ENCODE results near the gene INSC. TPM values are rescaled to one million over a fixed set of nuclear protein-coding genes. Genes with fewer than 3 reads are reported as not detected.

Gene INSC
- total and polyA plus RNA-seq, 2 experiments from 2014 or later: 1.1 to 1.2 TPM

DNA sequence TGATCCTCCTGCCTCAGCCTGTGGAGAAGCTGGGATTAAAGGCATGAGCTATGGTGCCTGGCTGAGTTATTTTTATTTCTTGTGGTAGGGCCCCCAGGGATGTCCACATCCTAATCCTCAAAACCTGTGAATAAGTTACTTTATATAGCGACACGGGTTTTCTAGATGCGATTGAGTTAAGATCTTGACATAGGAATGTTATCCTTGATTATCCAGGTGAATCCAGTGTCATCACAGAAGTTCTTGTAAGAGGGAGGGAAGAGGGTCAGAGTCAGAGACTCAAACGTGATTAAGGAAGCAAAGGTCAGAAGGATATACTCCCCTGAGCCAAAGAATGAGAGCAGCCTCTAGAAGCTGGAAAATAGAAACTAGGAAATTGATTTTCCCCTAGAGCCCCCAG, 117.8 kb downstream of the INSC start:
- Histone ChIP-seq H3K79me2 (ENCODE audit: insufficient read depth) (no peaks in the 10 kb centered on the region), H3K4me1 (ENCODE audit: insufficient read depth) (peaks cover 3% of the 10 kb centered on the region; the same call in 1 of the 2 replicates), H3K4me3 (no peak overlapping the region), H4K20me1 (ENCODE audit: insufficient read depth) (no peaks in the 10 kb centered on the region), H3K9me3 (ENCODE audit: low read depth) (no peaks in the 10 kb centered on the region), H3K9ac (no peak overlapping the region), H3K9me2 (ENCODE audit: insufficient read depth) (no peaks in the 10 kb centered on the region), H3K36me3 (ENCODE audit: low read depth) (no peaks in the 10 kb centered on the region), H3K27ac (no peak overlapping the region), H3K4me2 (ENCODE audit: unreplicated experiment) (no peak overlapping the region), H3K27me3 (replicated peaks; ENCODE audit: insufficient read depth) (no peaks in the 10 kb centered on the region), H2AFZ (no peak overlapping the region), H3F3A (ENCODE audit: insufficient read depth) (no peaks in the 10 kb centered on the region)
- TF ChIP-seq EZH2phosphoT487 (IDR thresholded peaks at IDR 0.05; ENCODE audit: insufficient read depth, low read depth) (no peak), EZH2 (IDR thresholded peaks at IDR 0.05; ENCODE audit: insufficient read depth, poor library complexity, severe bottlenecking) (no peak)
- DNase-seq: no peak
- WGBS, 2 experiments (ENCODE audit: low coverage in 1 of 2, low lambda C conversion rate in 2 of 2, missing lambda C conversion rate in 2 of 2): 59% methylated on average over 4 of the region's 4 CpGs
- in situ Hi-C loops (cut with MboI): no loop called here

DNA sequence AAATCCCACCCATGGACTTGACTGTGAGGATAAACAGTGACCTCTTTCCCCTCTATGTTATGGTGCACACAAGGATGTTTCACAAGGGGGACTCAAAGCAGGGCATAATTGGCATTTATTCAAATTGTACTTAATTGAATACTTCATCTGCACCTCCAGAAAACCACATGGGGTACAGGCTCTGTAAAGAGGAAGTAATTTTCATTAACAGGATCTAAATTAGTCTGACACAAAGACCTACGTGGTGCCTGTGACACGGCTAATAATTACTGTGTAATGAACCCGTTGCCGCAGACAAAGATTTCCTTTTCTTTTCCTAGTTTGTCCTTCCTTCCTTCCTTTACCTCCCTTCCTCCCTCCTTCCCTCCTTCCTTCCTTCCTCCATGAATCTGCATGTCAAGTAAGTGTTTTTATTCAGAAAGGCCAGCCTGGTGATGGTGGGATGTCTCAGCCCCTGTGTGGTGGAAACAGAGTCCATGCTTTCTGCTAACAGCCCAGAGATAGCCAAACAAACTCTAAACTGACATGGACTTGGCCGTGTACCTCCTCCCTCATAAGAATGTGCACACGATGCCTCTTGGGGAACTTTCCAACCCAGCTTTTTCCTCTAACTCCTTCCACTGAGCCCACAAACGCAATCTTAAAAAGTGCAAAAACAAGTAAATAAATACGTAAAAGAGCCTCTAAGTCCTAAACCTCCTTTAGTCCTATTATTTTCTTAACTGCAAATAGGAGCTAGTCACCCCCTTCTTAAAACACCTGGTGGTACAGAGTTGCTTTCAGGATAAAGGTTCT, 118.8 kb downstream of the INSC start:
- H3K27me3 ChIP-seq (replicated peaks; ENCODE audit: insufficient read depth): no peaks in the 10 kb centered on the region
- DNase-seq: no peak
- H4K20me1 ChIP-seq (ENCODE audit: insufficient read depth): no peaks in the 10 kb centered on the region
- H3F3A ChIP-seq (ENCODE audit: insufficient read depth): no peaks in the 10 kb centered on the region
- no peak overlapping the region for H3K4me3 ChIP-seq
- H3K4me1 ChIP-seq (ENCODE audit: insufficient read depth): peaks cover 3% of the 10 kb centered on the region; the same call in 1 of the 2 replicates
- no peak overlapping the region for H3K9ac ChIP-seq
- H3K79me2 ChIP-seq (ENCODE audit: insufficient read depth): no peaks in the 10 kb centered on the region
- no peak overlapping the region for H3K27ac ChIP-seq
- no peaks in the 10 kb centered on the region for H3K9me2 ChIP-seq (ENCODE audit: insufficient read depth)
- in situ Hi-C loops (cut with MboI): no loop called here
- no peaks in the 10 kb centered on the region for H3K36me3 ChIP-seq (ENCODE audit: low read depth)
- no peaks in the 10 kb centered on the region for H3K9me3 ChIP-seq (ENCODE audit: low read depth)
- WGBS, 2 experiments (ENCODE audit: low coverage in 1 of 2, low lambda C conversion rate in 2 of 2, missing lambda C conversion rate in 2 of 2): 71 to 73% methylated on average over 8 of the region's 8 CpGs
- H2AFZ ChIP-seq: no peak overlapping the region
- TF ChIP-seq EZH2 (IDR thresholded peaks at IDR 0.05; ENCODE audit: insufficient read depth, poor library complexity, severe bottlenecking): no peak
- TF ChIP-seq EZH2phosphoT487 (IDR thresholded peaks at IDR 0.05; ENCODE audit: insufficient read depth, low read depth): no peak
- H3K4me2 ChIP-seq (ENCODE audit: unreplicated experiment): no peak overlapping the region

DNA sequence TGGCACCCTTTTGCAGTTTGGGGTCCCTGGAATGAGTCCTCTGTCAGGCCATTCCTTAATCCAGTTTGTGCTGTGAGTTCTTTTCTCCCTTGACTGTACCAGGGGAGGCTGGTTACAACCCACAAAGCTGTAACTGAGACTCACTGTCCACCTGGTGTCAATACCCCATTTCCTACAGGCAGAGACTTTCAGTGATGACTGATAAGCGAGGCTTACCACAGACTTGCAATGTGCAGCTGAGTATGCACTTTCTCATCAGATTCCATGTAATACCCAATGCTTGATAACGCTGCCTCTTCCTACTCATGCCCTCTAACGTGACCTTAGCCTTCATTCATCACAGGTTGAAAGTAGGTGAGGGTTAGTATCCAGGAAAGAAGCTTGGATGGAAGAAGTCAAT, 120.1 kb downstream of the INSC start:
- Histone ChIP-seq H3K9me2 (ENCODE audit: insufficient read depth) (no peaks in the 10 kb centered on the region), H3K4me3 (no peak overlapping the region), H2AFZ (no peak overlapping the region), H3F3A (ENCODE audit: insufficient read depth) (no peaks in the 10 kb centered on the region), H3K9me3 (ENCODE audit: low read depth) (no peaks in the 10 kb centered on the region), H3K27ac (no peak overlapping the region), H3K27me3 (replicated peaks; ENCODE audit: insufficient read depth) (no peaks in the 10 kb centered on the region), H4K20me1 (ENCODE audit: insufficient read depth) (no peaks in the 10 kb centered on the region), H3K9ac (no peak overlapping the region), H3K79me2 (ENCODE audit: insufficient read depth) (no peaks in the 10 kb centered on the region), H3K4me2 (ENCODE audit: unreplicated experiment) (no peak overlapping the region), H3K36me3 (ENCODE audit: low read depth) (no peaks in the 10 kb centered on the region), H3K4me1 (ENCODE audit: insufficient read depth) (no peaks in the 10 kb centered on the region)
- TF ChIP-seq EZH2 (IDR thresholded peaks at IDR 0.05; ENCODE audit: insufficient read depth, poor library complexity, severe bottlenecking) (no peak), EZH2phosphoT487 (IDR thresholded peaks at IDR 0.05; ENCODE audit: insufficient read depth, low read depth) (no peak)
- in situ Hi-C loops (cut with MboI): no loop called here
- 57 to 60% methylated on average over 3 of the region's 3 CpGs for WGBS, 2 experiments (ENCODE audit: low coverage in 1 of 2, low lambda C conversion rate in 2 of 2, missing lambda C conversion rate in 2 of 2)
- DNase-seq: no peak

DNA sequence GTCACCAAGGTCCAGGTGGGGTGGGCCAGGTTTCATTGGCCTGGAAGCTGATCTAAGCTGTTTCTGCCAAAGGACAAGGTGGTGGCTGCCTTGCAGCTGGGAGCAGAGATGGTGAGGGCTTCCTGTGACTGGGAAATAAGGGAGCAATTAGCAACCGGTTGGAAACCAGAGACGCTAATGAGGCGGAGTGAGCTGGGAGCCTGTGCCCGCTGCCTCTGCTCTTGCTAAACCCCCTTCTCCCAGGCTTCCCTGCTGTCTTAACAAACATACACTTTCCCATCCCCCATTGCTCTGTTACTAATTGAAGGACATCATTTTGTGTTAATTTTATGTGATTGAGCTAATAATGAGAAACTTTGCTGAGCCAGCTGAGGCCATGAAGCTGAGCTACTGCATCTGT, 121.8 kb downstream of the INSC start:
- no peak overlapping the region for H3K9ac ChIP-seq
- no peaks in the 10 kb centered on the region for H3K9me3 ChIP-seq (ENCODE audit: low read depth)
- no peaks in the 10 kb centered on the region for H3K9me2 ChIP-seq (ENCODE audit: insufficient read depth)
- no peaks in the 10 kb centered on the region for H3K27me3 ChIP-seq (replicated peaks; ENCODE audit: insufficient read depth)
- DNase-seq: no peak
- no peaks in the 10 kb centered on the region for H3F3A ChIP-seq (ENCODE audit: insufficient read depth)
- no peaks in the 10 kb centered on the region for H4K20me1 ChIP-seq (ENCODE audit: insufficient read depth)
- no peak for TF ChIP-seq EZH2phosphoT487 (IDR thresholded peaks at IDR 0.05; ENCODE audit: insufficient read depth, low read depth)
- no peak for TF ChIP-seq EZH2 (IDR thresholded peaks at IDR 0.05; ENCODE audit: insufficient read depth, poor library complexity, severe bottlenecking)
- no peaks in the 10 kb centered on the region for H3K79me2 ChIP-seq (ENCODE audit: insufficient read depth)
- 52 to 74% methylated on average over 4 of the region's 4 CpGs for WGBS, 2 experiments (ENCODE audit: low coverage in 1 of 2, low lambda C conversion rate in 2 of 2, missing lambda C conversion rate in 2 of 2)
- in situ Hi-C loops (cut with MboI): no loop called here
- no peak overlapping the region for H3K4me3 ChIP-seq
- H3K36me3 ChIP-seq (ENCODE audit: low read depth): no peaks in the 10 kb centered on the region
- no peak overlapping the region for H3K4me2 ChIP-seq (ENCODE audit: unreplicated experiment)
- no peaks in the 10 kb centered on the region for H3K4me1 ChIP-seq (ENCODE audit: insufficient read depth)
- H2AFZ ChIP-seq: no peak overlapping the region
- no peak overlapping the region for H3K27ac ChIP-seq

Data from GM23248 (cell line).